Measurements from ENCODE around the gene ADK. TPM values are rescaled to one million over a fixed set of nuclear protein-coding genes. Genes with fewer than 3 reads are reported as not detected.

Gene ADK
- total and polyA plus RNA-seq, 2 donors (not counting 1 experiment from before 2014, with no cell fraction given), result 25.3 to 47.8 TPM

- no peaks in the 10 kb centered on the region for H3K36me3 ChIP-seq (ENCODE audit: control insufficient read depth, insufficient read depth, low read length)
- H3K27me3 ChIP-seq (ENCODE audit: control insufficient read depth, insufficient read depth, low read length), result no peaks in the 10 kb centered on the region
- no peak for DNase-seq (ENCODE audit: low read depth in 2 of 2)
- no peaks in the 10 kb centered on the region for H3K9me3 ChIP-seq (ENCODE audit: control insufficient read depth, insufficient read depth, low read depth, low read length)
- H3K4me1 ChIP-seq (ENCODE audit: control insufficient read depth, extremely low read depth, insufficient read depth, low read length), result no peaks in the 10 kb centered on the region
- no peak overlapping the region for H2AFZ ChIP-seq (ENCODE audit: low read length)
- H3K79me2 ChIP-seq (ENCODE audit: control insufficient read depth, insufficient read depth, low read length), result no peaks in the 10 kb centered on the region
- no peak overlapping the region for H3K4me2 ChIP-seq (ENCODE audit: extremely low read depth, insufficient read depth, low read length)
- TF ChIP-seq EZH2 (IDR thresholded peaks at IDR 0.05; ENCODE audit: low read length, missing control alignments), result no peak
- H3K4me3 ChIP-seq (replicated peaks in 1 of 4; ENCODE audit: control extremely low read depth in 1 of 4, insufficient read depth in 1 of 4, low read depth in 3 of 4, low read length in 4 of 4), result no peak overlapping the region
- H3K9ac ChIP-seq (ENCODE audit: insufficient read depth, low read length), result no peak overlapping the region
- no peaks in the 10 kb centered on the region for H4K20me1 ChIP-seq (ENCODE audit: control insufficient read depth, extremely low read depth, insufficient read depth, low read length)
- no peak overlapping the region for H3K27ac ChIP-seq (ENCODE audit: insufficient read depth, low read length)
These were observed 534.5 kb downstream of the ADK start for GRCh38 chr10:74685564-74685963.

GRCh38 chr10:74690393-74690792 lies 539.4 kb downstream of the ADK start:
- Histone ChIP-seq H3K79me2 (ENCODE audit: control insufficient read depth, insufficient read depth, low read length) (no peaks in the 10 kb centered on the region), H3K9me3 (ENCODE audit: control insufficient read depth, insufficient read depth, low read depth, low read length) (no peaks in the 10 kb centered on the region), H2AFZ (ENCODE audit: low read length) (no peak overlapping the region), H3K4me1 (ENCODE audit: control insufficient read depth, extremely low read depth, insufficient read depth, low read length) (no peaks in the 10 kb centered on the region), H3K4me2 (ENCODE audit: extremely low read depth, insufficient read depth, low read length) (no peak overlapping the region), H3K27me3 (ENCODE audit: control insufficient read depth, insufficient read depth, low read length) (no peaks in the 10 kb centered on the region), H3K27ac (ENCODE audit: insufficient read depth, low read length) (no peak overlapping the region), H3K36me3 (ENCODE audit: control insufficient read depth, insufficient read depth, low read length) (no peaks in the 10 kb centered on the region), H3K4me3 (replicated peaks in 1 of 4; ENCODE audit: control extremely low read depth in 1 of 4, insufficient read depth in 1 of 4, low read depth in 3 of 4, low read length in 4 of 4) (no peak overlapping the region), H4K20me1 (ENCODE audit: control insufficient read depth, extremely low read depth, insufficient read depth, low read length) (no peaks in the 10 kb centered on the region), H3K9ac (ENCODE audit: insufficient read depth, low read length) (no peak overlapping the region)
- TF ChIP-seq CTCF (conservative IDR thresholded peaks at IDR 0.05 in 1 of 2, IDR thresholded peaks at IDR 0.05 in 1 of 2; ENCODE audit: low read depth in 1 of 2, low read length in 2 of 2) (no peak), EZH2 (IDR thresholded peaks at IDR 0.05; ENCODE audit: low read length, missing control alignments) (no peak)
- DNase-seq (ENCODE audit: low read depth in 2 of 2), result no peak

- H3K9ac ChIP-seq (ENCODE audit: insufficient read depth, low read length), result no peak overlapping the region
- no peak for DNase-seq (ENCODE audit: low read depth in 2 of 2)
- H3K4me3 ChIP-seq (replicated peaks in 1 of 4; ENCODE audit: control extremely low read depth in 1 of 4, insufficient read depth in 1 of 4, low read depth in 3 of 4, low read length in 4 of 4), result no peak overlapping the region
- no peaks in the 10 kb centered on the region for H3K4me1 ChIP-seq (ENCODE audit: control insufficient read depth, extremely low read depth, insufficient read depth, low read length)
- no peaks in the 10 kb centered on the region for H4K20me1 ChIP-seq (ENCODE audit: control insufficient read depth, extremely low read depth, insufficient read depth, low read length)
- H3K79me2 ChIP-seq (ENCODE audit: control insufficient read depth, insufficient read depth, low read length), result no peaks in the 10 kb centered on the region
- no peaks in the 10 kb centered on the region for H3K36me3 ChIP-seq (ENCODE audit: control insufficient read depth, insufficient read depth, low read length)
- H3K9me3 ChIP-seq (ENCODE audit: control insufficient read depth, insufficient read depth, low read depth, low read length), result no peaks in the 10 kb centered on the region
- H2AFZ ChIP-seq (ENCODE audit: low read length), result no peak overlapping the region
- H3K27me3 ChIP-seq (ENCODE audit: control insufficient read depth, insufficient read depth, low read length), result no peaks in the 10 kb centered on the region
- H3K4me2 ChIP-seq (ENCODE audit: extremely low read depth, insufficient read depth, low read length), result no peak overlapping the region
- H3K27ac ChIP-seq (ENCODE audit: insufficient read depth, low read length), result no peak overlapping the region
- no peak for TF ChIP-seq EZH2 (IDR thresholded peaks at IDR 0.05; ENCODE audit: low read length, missing control alignments)
- TF ChIP-seq CTCF (conservative IDR thresholded peaks at IDR 0.05 in 1 of 2, IDR thresholded peaks at IDR 0.05 in 1 of 2; ENCODE audit: low read depth in 1 of 2, low read length in 2 of 2), result no peak
These were observed 540.1 kb downstream of the ADK start for GRCh38 chr10:74691164-74691563.

Measured in fibroblast of lung (primary cell).